HCT116 (cell line): Measurements from ENCODE around the gene HERC2. TPM values are rescaled to one million over a fixed set of nuclear protein-coding genes. Genes with fewer than 3 reads are reported as not detected.

Experiments
- ATAC-seq: fragments of 200-7000 bp; cut with Tn5 transposase; 2 replicates; pipeline ENCODE4 v1.9.1; 2020; ENCODE audit warnings: mild to moderate bottlenecking, moderate library complexity
- BruUV-seq: library from RNA; stranded (reverse); fragments of 400-500 nt; replicated peaks from 2 replicates; lab custom pipeline; 2021; lab: Mats Ljungman, UMichigan
- CTCF ChIA-PET: fragments of 300-600 bp; sonication (Branson Sonifier 250); formaldehyde crosslinking; loops from one replicate; lab custom pipeline; 2021; ENCODE audit warnings: antibody characterized with exemption; lab: Charles Lee
- POLR2A ChIA-PET: fragments of 300-600, 350-600 bp; sonication (Branson Sonifier 250); formaldehyde crosslinking; loops from one replicate; lab custom pipeline; 2021; ENCODE audit warnings: antibody characterized with exemption; lab: Charles Lee
- RAD21 ChIA-PET, 2 experiments: fragments of 300-600 bp; sonication (Branson Sonifier 250); formaldehyde crosslinking; loops; one replicate each; lab custom pipeline; 2023; ENCODE audit warnings: low total read pairs in 2 of 2; ENCODE audit not compliant: uncharacterized antibody in 2 of 2, unreplicated experiment in 2 of 2, low non-redundant PET in 1 of 2; lab: Charles Lee
- DNase-seq: peaks from one replicate; pipeline ENCODE4 v3.0.0-alpha.2; 2010; ENCODE audit warnings: low read depth, low spot score
- H2AFZ ChIP-seq: fragments of 200-600 bp; shearing (Covaris generic), sonication (generic); 2 replicates; pipeline ENCODE4 v1.6.1; 2017; ENCODE audit warnings: low read depth, mixed run types, mixed read lengths, antibody characterized with exemption, low read length; ENCODE audit not compliant: poor library complexity, severe bottlenecking
- H3K27ac ChIP-seq: 2 replicates; pipeline ENCODE4 v1.5.1; 2012; ENCODE audit warnings: low read depth, low read length
- H3K27me3 ChIP-seq: fragments of 200-600 bp; sonication (generic); 2 replicates; pipeline ENCODE4 v1.6.1; 2016; ENCODE audit warnings: mixed run types, low read length, mixed read lengths; ENCODE audit not compliant: insufficient read depth
- H3K36me3 ChIP-seq, 2 experiments: fragments of 200-500 bp in 1 of 2; fragments of 200-600 bp in 1 of 2; sonication (Bioruptor generic) in 1 of 2; sonication (generic) in 1 of 2; 2 replicates each; pipeline versions ENCODE4 v1.5.1 to v1.6.1; 2014 to 2016; ENCODE audit warnings: low read length in 2 of 2, inconsistent platforms in 1 of 2, mixed read lengths in 1 of 2, mixed run types in 1 of 2; ENCODE audit not compliant: insufficient read depth in 2 of 2, control insufficient read depth in 1 of 2
- H3K4me1 ChIP-seq, 2 experiments: fragments of 200-600 bp in 1 of 2; sonication (generic) in 1 of 2; 2 replicates each; pipeline versions ENCODE4 v1.5.1 to v1.6.1; 2012 to 2017; ENCODE audit warnings: low read length in 2 of 2, inconsistent platforms in 1 of 2, mild to moderate bottlenecking in 1 of 2, mixed read lengths in 1 of 2, mixed run types in 1 of 2, moderate library complexity in 1 of 2; ENCODE audit not compliant: insufficient read depth in 2 of 2, control insufficient read depth in 1 of 2
- H3K4me2 ChIP-seq: fragments of 200-600 bp; sonication (generic); 2 replicates; pipeline ENCODE4 v1.6.1; 2017; ENCODE audit warnings: mixed run types, low read length, mixed read lengths
- H3K4me3 ChIP-seq, 2 experiments: fragments of 200-600 bp in 1 of 2; sonication (generic) in 1 of 2; replicated peaks in 1 of 2; 2 replicates each; pipeline ENCODE4 v1.5.1; 2011 to 2016; ENCODE audit warnings: low read length in 2 of 2, control low read depth in 1 of 2, low read depth in 1 of 2, mild to moderate bottlenecking in 1 of 2, mixed read lengths in 1 of 2, mixed run types in 1 of 2
- H3K79me2 ChIP-seq: fragments of 200-600 bp; sonication (generic); 2 replicates; pipeline ENCODE4 v1.6.1; 2017; ENCODE audit warnings: mild to moderate bottlenecking, mixed run types, low read length, moderate library complexity, mixed read lengths; ENCODE audit not compliant: insufficient read depth
- H3K9ac ChIP-seq: fragments of 200-600 bp; sonication (generic); 2 replicates; pipeline ENCODE4 v1.6.1; 2016; ENCODE audit warnings: low read length, mixed read lengths
- H3K9me2 ChIP-seq: fragments of 200-600 bp; sonication (generic), shearing (Covaris generic); 2 replicates; pipeline ENCODE4 v1.6.1; 2017; ENCODE audit warnings: mixed run types, mild to moderate bottlenecking, moderate library complexity; ENCODE audit not compliant: insufficient read depth
- H3K9me3 ChIP-seq, 2 experiments: fragments of 200-500 bp in 1 of 2; fragments of 200-600 bp in 1 of 2; sonication (Bioruptor generic) in 1 of 2; sonication (generic) in 1 of 2; 2 replicates each; pipeline ENCODE4 v1.6.1; 2014 to 2017; ENCODE audit warnings: low read length in 2 of 2, mixed read lengths in 2 of 2, inconsistent platforms in 1 of 2, low read depth in 1 of 2, mild to moderate bottlenecking in 1 of 2, mixed run types in 1 of 2, moderate library complexity in 1 of 2; ENCODE audit not compliant: control insufficient read depth in 1 of 2, insufficient read depth in 1 of 2
- H4K20me1 ChIP-seq: fragments of 200-600 bp; sonication (generic), shearing (Covaris generic); 2 replicates; pipeline ENCODE4 v1.6.1; 2017; ENCODE audit warnings: mixed run types, mild to moderate bottlenecking, moderate library complexity; ENCODE audit not compliant: insufficient read depth
- CBX3 ChIP-seq: IDR thresholded peaks from 2 replicates; pipeline ENCODE4 v1.6.1; 2012; ENCODE audit warnings: low read depth
- CTCF ChIP-seq, 3 experiments: fragments of 200-600 bp in 1 of 3; sonication (generic) in 1 of 3; IDR thresholded peaks in 2 of 3; conservative IDR thresholded peaks in 1 of 3; 2 replicates each; pipeline ENCODE4 v1.5.1; 2012 to 2017; ENCODE audit warnings: low read depth in 2 of 3, low read length in 2 of 3, antibody characterized with exemption in 1 of 3, borderline replicate concordance in 1 of 3, control low read depth in 1 of 3, mild to moderate bottlenecking in 1 of 3, mixed read lengths in 1 of 3, mixed run types in 1 of 3, moderate library complexity in 1 of 3; ENCODE audit not compliant: insufficient read depth in 1 of 3
- EGR1 ChIP-seq: IDR thresholded peaks from 2 replicates; pipeline ENCODE4 v1.6.1; 2012; ENCODE audit warnings: low read depth
- EZH2 ChIP-seq: fragments of 200-600 bp; sonication (generic); IDR thresholded peaks from 2 replicates; pipeline ENCODE4 v1.6.1; 2017; ENCODE audit warnings: antibody characterized with exemption, mixed run types
- EZH2phosphoT487 ChIP-seq: fragments of 200-600 bp; IDR thresholded peaks from 2 replicates; pipeline ENCODE4 v1.6.1; 2018; ENCODE audit warnings: antibody characterized with exemption, borderline replicate concordance
- FOSL1 ChIP-seq: IDR thresholded peaks from 2 replicates; pipeline ENCODE4 v1.6.1; 2012; ENCODE audit warnings: low read depth
- JUND ChIP-seq: IDR thresholded peaks from 2 replicates; pipeline ENCODE4 v1.6.1; 2012
- MAX ChIP-seq: IDR thresholded peaks from 2 replicates; pipeline ENCODE4 v1.6.1; 2012
- RAD21 ChIP-seq: IDR thresholded peaks from 2 replicates; pipeline ENCODE4 v1.6.1; 2012; ENCODE audit warnings: low read depth, mild to moderate bottlenecking
- REST ChIP-seq: IDR thresholded peaks from 2 replicates; pipeline ENCODE4 v1.6.1; 2012; ENCODE audit warnings: low read depth
- SIN3A ChIP-seq: IDR thresholded peaks from 2 replicates; pipeline ENCODE4 v1.6.1; 2012; ENCODE audit warnings: low read depth
- SP1 ChIP-seq: IDR thresholded peaks from 2 replicates; pipeline ENCODE4 v1.6.1; 2012; ENCODE audit warnings: low read depth
- YY1 ChIP-seq: IDR thresholded peaks from 2 replicates; pipeline ENCODE4 v1.6.1; 2011; ENCODE audit warnings: low read length, low read depth, moderate library complexity, mild to moderate bottlenecking; ENCODE audit not compliant: insufficient replicate concordance; ENCODE audit errors: extremely low read depth
- intact Hi-C: fragments of 100-400 bp; cut with micrococcal nuclease; formaldehyde crosslinking; loops from 2 replicates; pipeline ENCODE4 v1.10.0; 2022
- total RNA-seq: library from RNA; stranded (reverse); gene quantifications from one replicate; pipeline ENCODE4 v1.2.1, GENCODE V29; 2021; ENCODE audit not compliant: unreplicated experiment

Gene HERC2
- total RNA-seq, 1 experiment from 2014 or later, result 55.5 TPM

- TF ChIP-seq FOSL1, result no peak
- no peak for TF ChIP-seq RAD21
- no peak for TF ChIP-seq SP1
- no peak for TF ChIP-seq EGR1
- no peak for TF ChIP-seq CTCF (IDR thresholded peaks at IDR 0.05 in 2 of 3, conservative IDR thresholded peaks at IDR 0.05 in 1 of 3; ENCODE audit: borderline replicate concordance in 1 of 3, insufficient read depth in 1 of 3, low read depth in 2 of 3, low read length in 2 of 3)
- no peak for TF ChIP-seq MAX
- no peak for TF ChIP-seq EZH2phosphoT487
- no peaks in the 10 kb centered on the region for H3K9me2 ChIP-seq
- CTCF ChIA-PET, result interaction anchor here (0.5 kb wide), 1 partner anchor 11 kb away, joined by 3 read pairs; no protein-coding TSS in a partner anchor
These were observed 139.2 kb downstream of the HERC2 start for GRCh38 chr15:28182731-28183130.

GRCh38 chr15:28182216-28182615 lies 139.8 kb downstream of the HERC2 start:
- ChIA-PET CTCF (no interaction called here), POLR2A (no interaction called here), RAD21 (no interaction called here)
- Histone ChIP-seq H4K20me1 (no peaks in the 10 kb centered on the region), H3K4me3 (no peak overlapping the region), H3K79me2 (no peaks in the 10 kb centered on the region), H3K27me3 (no peaks in the 10 kb centered on the region), H3K9ac (no peak overlapping the region), H3K4me1 (no peaks in the 10 kb centered on the region), H3K4me2 (no peak overlapping the region), H3K36me3 (peaks cover 18 to 27% of the 10 kb centered on the region in 2 experiments), H3K27ac (no peak overlapping the region), H2AFZ (no peak overlapping the region), H3K9me3 (no peaks in the 10 kb centered on the region), H3K9me2 (no peaks in the 10 kb centered on the region)
- intact Hi-C loops, result no loop called here
- BruUV-seq, result no TSS peak
- no peak for DNase-seq
- no peak for ATAC-seq
- TF ChIP-seq CBX3 (no peak), REST (no peak), JUND (no peak), EZH2 (no peak), EGR1 (no peak), YY1 (no peak), CTCF (IDR thresholded peaks at IDR 0.05 in 2 of 3, conservative IDR thresholded peaks at IDR 0.05 in 1 of 3; ENCODE audit: borderline replicate concordance in 1 of 3, insufficient read depth in 1 of 3, low read depth in 2 of 3, low read length in 2 of 3) (no peak), SIN3A (no peak)

More at GRCh38 chr15:28182731-28183130, 139.2 kb downstream of the HERC2 start:
- Histone ChIP-seq H3K4me2 (no peak overlapping the region), H3K4me1 (no peaks in the 10 kb centered on the region), H2AFZ (no peak overlapping the region), H3K4me3 (no peak overlapping the region), H3K9ac (no peak overlapping the region), H3K9me3 (no peaks in the 10 kb centered on the region), H4K20me1 (no peaks in the 10 kb centered on the region), H3K27me3 (no peaks in the 10 kb centered on the region), H3K36me3 (peaks cover 18 to 31% of the 10 kb centered on the region in 2 experiments), H3K27ac (no peak overlapping the region), H3K79me2 (no peaks in the 10 kb centered on the region)
- intact Hi-C loops, result no loop called here
- DNase-seq (no peak), ATAC-seq (no peak)
- BruUV-seq, result no TSS peak
- ChIA-PET RAD21 (no interaction called here), POLR2A (no interaction called here)
